GM12873 (cell line): ENCODE results near the gene SUN1.

Experiments
- TF ChIP-seq, protein P1 (sequence below): IDR thresholded peaks from 2 replicates; pipeline ENCODE4 v1.5.1; 2012; ENCODE audit warnings: low read depth, mild to moderate bottlenecking, moderate library complexity, low read length, control low read depth; ENCODE audit not compliant: insufficient read depth; ENCODE audit errors: missing control alignments

Gene SUN1

GRCh38 chr7:851204-851603, 18.9 kb downstream of the SUN1 start:
- TF ChIP-seq, protein P1, sequence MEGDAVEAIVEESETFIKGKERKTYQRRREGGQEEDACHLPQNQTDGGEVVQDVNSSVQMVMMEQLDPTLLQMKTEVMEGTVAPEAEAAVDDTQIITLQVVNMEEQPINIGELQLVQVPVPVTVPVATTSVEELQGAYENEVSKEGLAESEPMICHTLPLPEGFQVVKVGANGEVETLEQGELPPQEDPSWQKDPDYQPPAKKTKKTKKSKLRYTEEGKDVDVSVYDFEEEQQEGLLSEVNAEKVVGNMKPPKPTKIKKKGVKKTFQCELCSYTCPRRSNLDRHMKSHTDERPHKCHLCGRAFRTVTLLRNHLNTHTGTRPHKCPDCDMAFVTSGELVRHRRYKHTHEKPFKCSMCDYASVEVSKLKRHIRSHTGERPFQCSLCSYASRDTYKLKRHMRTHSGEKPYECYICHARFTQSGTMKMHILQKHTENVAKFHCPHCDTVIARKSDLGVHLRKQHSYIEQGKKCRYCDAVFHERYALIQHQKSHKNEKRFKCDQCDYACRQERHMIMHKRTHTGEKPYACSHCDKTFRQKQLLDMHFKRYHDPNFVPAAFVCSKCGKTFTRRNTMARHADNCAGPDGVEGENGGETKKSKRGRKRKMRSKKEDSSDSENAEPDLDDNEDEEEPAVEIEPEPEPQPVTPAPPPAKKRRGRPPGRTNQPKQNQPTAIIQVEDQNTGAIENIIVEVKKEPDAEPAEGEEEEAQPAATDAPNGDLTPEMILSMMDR = no peak

DNA sequence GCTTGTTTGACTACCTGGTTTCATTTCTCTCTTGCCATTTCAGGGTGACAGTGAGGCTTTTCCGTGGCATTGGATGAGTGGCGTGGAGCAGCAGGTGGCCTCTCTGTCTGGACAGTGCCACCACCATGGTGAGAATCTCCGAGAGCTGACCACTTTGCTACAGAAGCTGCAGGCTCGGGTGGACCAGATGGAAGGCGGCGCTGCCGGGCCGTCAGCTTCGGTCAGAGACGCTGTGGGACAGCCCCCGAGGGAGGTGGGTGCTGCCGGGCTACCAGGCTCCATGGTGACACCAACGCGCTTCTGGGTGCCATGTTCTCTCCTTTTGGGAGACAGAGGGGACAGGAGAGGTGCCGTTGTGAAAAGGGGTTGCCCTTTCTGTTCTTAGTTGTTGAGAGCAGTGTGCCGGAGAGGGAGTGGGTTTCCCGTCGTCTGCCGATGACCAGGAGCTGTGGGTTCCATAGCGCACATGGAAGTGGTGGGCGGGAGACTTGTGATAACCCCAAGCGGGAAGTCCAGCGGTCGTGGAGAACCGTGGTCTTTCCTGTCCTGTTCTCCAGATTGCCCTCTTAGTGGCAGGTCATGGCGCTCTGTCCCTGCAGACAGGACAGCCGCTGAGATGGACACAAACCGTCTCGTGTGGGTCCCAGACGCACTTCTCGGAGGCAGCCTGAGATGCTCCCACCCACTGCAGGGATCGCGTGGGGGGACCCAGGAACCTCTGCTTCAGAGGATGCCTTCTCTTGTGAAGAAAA, 21.3 kb downstream of the SUN1 start:
- TF ChIP-seq, protein P1 = no peak

GRCh38 chr7:854118-854775, 22.0 kb downstream of the SUN1 start:
- TF ChIP-seq, protein P1 = no peak

- TF ChIP-seq, protein P1 = no peak
Observed at GRCh38 chr7:855686-856369, 23.6 kb downstream of the SUN1 start.

GRCh38 chr7:856444-857095, 24.3 kb downstream of the SUN1 start:
- TF ChIP-seq, protein P1 = no peak

- TF ChIP-seq, protein P1 = no peak
Observed at GRCh38 chr7:857661-858060, 25.4 kb downstream of the SUN1 start.
